Measurements from ENCODE around the gene DHPS.

DHPS gene

DNA sequence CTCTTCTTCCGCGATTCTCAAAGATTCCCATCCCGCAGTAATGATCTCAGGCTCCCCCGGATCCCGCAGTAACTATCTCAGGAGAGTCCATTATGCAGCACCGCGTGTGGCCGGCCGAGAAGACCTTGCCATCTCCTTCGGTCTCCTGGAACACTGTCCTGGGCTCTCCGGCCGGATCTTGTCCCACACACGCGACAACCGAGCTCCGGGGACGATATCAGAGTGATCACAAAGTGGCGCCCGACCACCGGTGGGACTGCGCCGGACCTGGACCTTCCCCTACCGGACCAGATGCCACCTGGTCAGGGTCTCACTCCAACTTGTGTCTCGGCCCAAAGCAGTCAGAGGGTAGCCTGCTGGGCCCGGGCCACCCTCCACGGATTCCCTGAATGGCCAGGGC is 39.2 kb downstream of the DHPS start:
- DNase-seq, result no peak

DNA sequence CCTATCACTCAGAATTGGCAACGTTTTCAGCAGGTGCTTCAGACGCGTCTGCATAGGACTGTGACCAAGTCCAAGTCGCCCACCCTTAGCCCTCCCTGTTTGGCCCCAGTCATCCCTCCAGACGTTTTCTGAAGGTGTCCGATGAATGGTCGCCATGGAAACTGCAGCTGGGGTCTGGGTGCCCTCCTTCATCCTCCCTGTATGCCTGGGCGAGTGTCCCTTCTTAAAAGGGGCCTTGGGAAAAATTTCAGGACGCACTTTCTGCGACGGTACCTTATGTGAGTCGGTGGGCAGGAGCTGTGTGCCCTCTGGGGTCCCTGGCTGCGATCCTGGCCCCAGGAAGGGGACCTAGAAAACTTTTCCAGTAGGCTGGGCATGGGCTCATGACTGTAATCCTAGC is 40.2 kb downstream of the DHPS start:
- DNase-seq, result no peak

DNA sequence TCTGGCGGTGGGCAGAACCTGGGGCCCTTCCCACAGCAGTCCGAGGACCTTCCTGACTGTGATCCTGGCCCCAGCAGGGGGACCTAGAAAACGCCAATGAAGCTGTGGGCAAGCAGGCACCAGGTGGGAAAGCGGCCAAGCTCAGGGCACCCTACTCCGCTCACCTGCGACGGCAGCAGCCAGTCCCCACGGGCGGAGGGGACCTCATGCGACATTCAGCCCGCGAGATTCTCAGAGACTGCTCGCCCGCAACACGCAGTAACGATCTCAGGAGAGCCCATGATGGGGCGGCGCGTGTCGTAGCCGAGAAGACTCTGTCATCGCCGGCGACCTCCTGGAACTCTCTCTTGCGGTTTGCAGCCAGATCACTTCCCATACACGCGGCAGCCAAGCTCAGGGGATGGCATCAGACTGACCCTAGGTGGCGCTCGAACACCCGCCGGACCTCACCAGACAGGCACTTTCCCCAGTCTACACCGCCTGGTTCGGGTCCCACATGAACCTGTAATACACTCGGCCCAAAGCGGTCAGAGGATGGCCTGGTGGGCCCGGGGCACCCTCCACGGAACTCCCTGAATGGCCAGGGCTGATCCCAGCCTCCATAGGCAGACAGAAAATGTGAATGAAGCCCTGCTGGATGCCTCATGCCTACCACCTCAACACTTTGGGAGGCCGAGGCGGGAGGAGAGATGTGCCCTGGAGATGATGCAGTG is 41.6 kb downstream of the DHPS start:
- peak; percentile 91 for DNase-seq

DNA sequence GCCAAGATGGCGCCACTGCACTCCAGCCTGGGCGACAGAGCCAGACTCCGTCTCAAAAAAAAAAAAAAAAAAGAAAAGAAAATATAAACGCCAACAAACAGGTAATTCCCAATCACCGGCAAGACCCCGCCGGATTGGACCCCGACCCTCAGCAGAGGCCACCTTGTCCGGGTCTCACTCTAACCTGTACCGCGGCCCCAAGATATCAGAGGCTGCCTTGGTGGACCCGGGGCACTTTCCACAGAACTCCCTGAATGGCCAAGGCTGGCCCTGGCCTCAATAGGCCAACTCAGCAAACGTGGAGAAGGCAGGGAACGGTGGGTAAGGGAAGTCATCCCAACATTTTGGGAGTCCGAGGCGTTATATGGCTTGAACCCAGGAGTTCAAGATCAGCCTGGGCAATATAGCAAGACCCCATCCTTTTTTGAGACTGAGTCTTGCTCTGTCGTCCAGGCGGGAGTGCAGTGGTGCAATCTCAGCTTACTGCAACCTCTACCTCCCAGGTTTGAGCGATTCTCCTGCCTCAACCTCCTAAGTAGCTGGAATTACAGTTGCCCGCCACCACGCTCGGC is 43.0 kb downstream of the DHPS start:
- no peak for DNase-seq

DNA sequence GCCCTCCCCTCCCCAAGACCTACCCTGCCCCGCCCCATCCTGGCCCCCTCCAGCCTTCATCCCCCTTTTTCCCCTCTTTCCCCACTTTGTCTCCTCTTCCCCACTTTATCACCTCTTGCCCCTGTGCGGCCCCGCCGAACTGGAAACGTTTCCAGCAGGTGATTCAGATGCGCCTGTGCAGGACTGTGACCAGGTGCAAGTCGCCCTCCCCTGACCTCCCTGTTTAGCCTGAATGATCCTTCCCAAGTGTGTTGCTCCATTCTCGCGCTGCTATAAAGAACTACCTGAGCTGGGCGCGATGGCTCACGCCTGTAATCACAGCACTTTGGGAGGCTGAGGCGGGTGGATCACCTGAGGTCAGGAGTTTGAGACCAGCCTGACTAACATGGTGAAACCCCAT is 45.0 kb downstream of the DHPS start:
- DNase-seq, result no peak

DNA sequence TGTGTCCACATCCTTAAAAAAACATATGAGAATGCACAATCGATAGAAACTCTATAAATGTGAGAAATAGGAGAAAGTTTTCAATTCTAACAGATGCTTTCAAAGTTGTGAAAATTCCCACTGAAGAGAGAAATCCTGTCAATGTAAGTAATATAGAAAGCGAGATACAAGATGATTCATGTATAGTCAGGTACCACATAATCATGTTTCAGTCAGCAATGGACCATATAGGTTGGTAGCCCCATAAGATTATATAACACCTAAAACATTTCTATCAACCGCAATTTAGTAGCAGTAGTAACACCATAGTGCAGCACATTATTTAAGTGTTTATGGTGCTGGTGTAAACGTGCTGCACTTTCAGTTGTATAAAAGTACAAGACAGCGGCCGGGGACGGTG is 52.5 kb downstream of the DHPS start:
- DNase-seq, result no peak

DNA sequence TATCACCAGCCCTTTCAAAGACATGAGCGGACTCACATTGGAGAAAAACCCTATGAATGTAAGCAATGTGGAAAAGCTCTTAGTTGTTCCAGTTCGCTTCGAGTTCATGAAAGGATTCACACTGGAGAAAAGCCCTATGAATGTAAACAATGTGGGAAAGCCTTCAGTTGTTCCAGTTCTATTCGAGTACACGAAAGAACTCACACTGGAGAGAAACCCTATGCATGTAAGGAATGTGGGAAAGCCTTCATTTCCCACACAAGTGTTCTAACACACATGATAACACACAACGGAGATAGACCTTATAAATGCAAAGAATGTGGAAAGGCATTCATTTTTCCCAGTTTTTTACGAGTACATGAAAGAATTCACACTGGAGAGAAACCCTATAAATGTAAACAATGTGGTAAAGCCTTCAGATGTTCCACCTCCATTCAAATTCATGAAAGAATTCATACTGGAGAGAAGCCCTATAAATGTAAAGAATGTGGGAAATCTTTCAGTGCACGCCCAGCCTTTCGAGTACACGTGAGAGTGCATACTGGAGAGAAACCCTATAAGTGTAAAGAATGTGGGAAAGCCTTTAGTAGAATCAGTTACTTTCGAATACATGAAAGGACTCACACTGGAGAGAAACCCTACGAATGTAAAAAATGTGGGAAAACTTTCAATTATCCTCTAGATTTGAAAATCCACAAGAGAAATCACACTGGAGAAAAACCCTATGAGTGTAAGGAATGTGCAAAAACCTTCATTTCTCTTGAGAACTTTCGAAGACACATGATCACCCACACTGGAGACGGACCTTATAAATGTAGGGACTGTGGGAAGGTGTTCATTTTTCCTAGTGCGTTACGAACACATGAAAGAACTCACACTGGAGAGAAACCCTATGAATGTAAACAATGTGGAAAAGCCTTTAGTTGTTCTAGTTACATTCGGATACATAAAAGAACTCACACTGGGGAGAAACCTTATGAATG is 53.3 kb downstream of the DHPS start:
- no peak for DNase-seq

DNA sequence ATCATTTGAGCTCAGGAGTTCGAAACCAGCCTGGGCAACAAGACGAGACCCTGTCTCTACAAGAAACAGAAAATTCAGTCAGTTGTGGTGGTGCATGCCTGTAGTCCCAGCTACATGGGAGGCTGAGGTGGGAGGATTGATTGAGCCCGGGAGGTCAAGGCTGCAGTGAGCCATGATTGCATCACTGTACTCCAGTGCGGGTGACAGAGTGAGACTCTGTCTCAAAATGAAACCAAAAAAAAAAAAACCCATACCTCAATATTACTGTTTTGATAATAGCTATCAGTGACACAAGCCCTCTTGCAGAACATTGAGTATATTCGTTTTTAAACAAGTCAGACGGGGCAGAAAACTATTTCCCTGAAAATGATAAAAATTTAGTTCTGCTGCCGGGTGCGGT is 54.7 kb downstream of the DHPS start:
- no peak for DNase-seq
